Fibroblast of villous mesenchyme (primary cell): Measurements from ENCODE around the gene TPM4. TPM values are rescaled to one million over a fixed set of nuclear protein-coding genes. Genes with fewer than 3 reads are reported as not detected.
A peak's percentile ranks its signal among the peaks of the same experiment; 100 is the strongest.

Experiments
- DNase-seq: peaks from one replicate; pipeline ENCODE4 v3.0.0-alpha.2; 2010; ENCODE audit warnings: low read depth
- H3K4me3 ChIP-seq: 2 replicates; pipeline ENCODE4 v1.5.1; 2011; ENCODE audit warnings: low read depth, mild to moderate bottlenecking, low read length
- CTCF ChIP-seq: IDR thresholded peaks from 2 replicates; pipeline ENCODE4 v1.5.1; 2012; ENCODE audit warnings: low read depth, mild to moderate bottlenecking, low read length; ENCODE audit not compliant: insufficient read depth
- total RNA-seq: library from RNA; depleted of rRNA; stranded (reverse); fragments of >200 nt; gene quantifications from 2 replicates; pipeline ENCODE4 v1.2.3, GENCODE V29; 2012

TPM4 gene
- total RNA-seq, 1 donor, result 1,470 TPM

GRCh38 chr19:16087940-16088339 is 11.6 kb downstream of the TPM4 start:
- TF ChIP-seq CTCF, result no peak
- no peak for DNase-seq
- H3K4me3 ChIP-seq, result no peak overlapping the region

GRCh38 chr19:16088351-16089009 is 12.2 kb downstream of the TPM4 start:
- no peak overlapping the region for H3K4me3 ChIP-seq
- DNase-seq, result no peak
- peak; percentile 20 for TF ChIP-seq CTCF

GRCh38 chr19:16089010-16089846 is 12.9 kb downstream of the TPM4 start:
- no peak for TF ChIP-seq CTCF
- H3K4me3 ChIP-seq, result no peak overlapping the region
- DNase-seq, result no peak

GRCh38 chr19:16091546-16092475 is 15.5 kb downstream of the TPM4 start:
- no peak for DNase-seq
- no peak for TF ChIP-seq CTCF

GRCh38 chr19:16094360-16095070 is 18.2 kb downstream of the TPM4 start:
- no peak for TF ChIP-seq CTCF
- no peak overlapping the region for H3K4me3 ChIP-seq
- DNase-seq, result peak; percentile 42

More at GRCh38 chr19:16091546-16092475, 15.5 kb downstream of the TPM4 start:
- no peak overlapping the region for H3K4me3 ChIP-seq

GRCh38 chr19:16095071-16095571 is 18.8 kb downstream of the TPM4 start:
- no peak for TF ChIP-seq CTCF
- no peak for DNase-seq
- no peak overlapping the region for H3K4me3 ChIP-seq
